GM12878 (cell line): Measurements from ENCODE around the gene MPZL3.

Experiments
- ESRRA ChIP-seq: IDR thresholded peaks from 2 replicates; pipeline ENCODE4 v1.6.1; 2012; ENCODE audit warnings: mild to moderate bottlenecking, low read length, improper control_type of control experiment
- EZH2 ChIP-seq: IDR thresholded peaks from 2 replicates; pipeline ENCODE4 v1.6.1; 2012; ENCODE audit warnings: low read depth, mild to moderate bottlenecking, control low read depth, inconsistent platforms, low read length, borderline replicate concordance; ENCODE audit not compliant: control insufficient read depth
- SMC3 ChIP-seq: IDR thresholded peaks from 2 replicates; pipeline ENCODE4 v1.6.1; 2011; ENCODE audit warnings: low read length, improper control_type of control experiment, borderline replicate concordance

- TF ChIP-seq EZH2 (no peak), SMC3 (no peak), ESRRA (no peak)
Observed at GRCh38 chr11:118281284-118281683, 29.1 kb upstream of the MPZL3 start.
